Lower lobe of right lung (tissue), 2 donors: ENCODE results near the gene RNF207. TPM values are rescaled to one million over a fixed set of nuclear protein-coding genes. Genes with fewer than 3 reads are reported as not detected.
"Not testable (repeated sequence)": the region's sequence is repeated elsewhere in the genome, so short reads cannot be mapped to it uniquely, and the experiment has no call there.

Source experiments
- ATAC-seq, 2 donors: fragments of 200-7000 bp; cut with Tn5 transposase; one replicate each; pipeline ENCODE4 v1.9.1; 2020 to 2022; ENCODE audit warnings: mild to moderate bottlenecking in 2 of 2, moderate library complexity in 2 of 2
- DNase-seq: peaks from one replicate; pipeline ENCODE4 v3.0.0-alpha.2; 2020
- H3K27ac ChIP-seq: fragments of 200-600 bp; one replicate; pipeline ENCODE4 v1.8.0; 2022
- H3K27me3 ChIP-seq: fragments of 200-600 bp; one replicate; pipeline ENCODE4 v1.8.0; 2022; ENCODE audit warnings: low read depth
- H3K36me3 ChIP-seq: fragments of 200-600 bp; one replicate; pipeline ENCODE4 v1.8.0; 2022; ENCODE audit warnings: mild to moderate bottlenecking
- H3K4me1 ChIP-seq: fragments of 200-600 bp; one replicate; pipeline ENCODE4 v1.8.0; 2022
- H3K4me3 ChIP-seq: fragments of 200-600 bp; one replicate; pipeline ENCODE4 v1.8.0; 2022; ENCODE audit warnings: mild to moderate bottlenecking
- H3K9me3 ChIP-seq: fragments of 200-600 bp; one replicate; pipeline ENCODE4 v1.8.0; 2022
- intact Hi-C: fragments of 100-400 bp; cut with DNase I; formaldehyde crosslinking; loops from one replicate; pipeline ENCODE4 v1.11.0; 2022
- total RNA-seq: library from RNA; stranded (reverse); fragmentation: NEBNext Ultra II Directional; extraction: Animal tissue kit (Norgen Biotek cat#: 25700); gene quantifications from one replicate; pipeline ENCODE4 v1.2.1, GENCODE V29; 2021
- TF ChIP-seq, protein P1 (sequence below): fragments of 200-600 bp; IDR thresholded peaks from one replicate; pipeline ENCODE4 v1.8.0; 2022; ENCODE audit warnings: antibody characterized with exemption, mild to moderate bottlenecking
- donor health status: DM: no; HTN: yes; CAD: no; lungs with severe emphysema.

The RNF207 gene
- total RNA-seq, 1 donor from 2014 or later, result 14.0 TPM

DNA sequence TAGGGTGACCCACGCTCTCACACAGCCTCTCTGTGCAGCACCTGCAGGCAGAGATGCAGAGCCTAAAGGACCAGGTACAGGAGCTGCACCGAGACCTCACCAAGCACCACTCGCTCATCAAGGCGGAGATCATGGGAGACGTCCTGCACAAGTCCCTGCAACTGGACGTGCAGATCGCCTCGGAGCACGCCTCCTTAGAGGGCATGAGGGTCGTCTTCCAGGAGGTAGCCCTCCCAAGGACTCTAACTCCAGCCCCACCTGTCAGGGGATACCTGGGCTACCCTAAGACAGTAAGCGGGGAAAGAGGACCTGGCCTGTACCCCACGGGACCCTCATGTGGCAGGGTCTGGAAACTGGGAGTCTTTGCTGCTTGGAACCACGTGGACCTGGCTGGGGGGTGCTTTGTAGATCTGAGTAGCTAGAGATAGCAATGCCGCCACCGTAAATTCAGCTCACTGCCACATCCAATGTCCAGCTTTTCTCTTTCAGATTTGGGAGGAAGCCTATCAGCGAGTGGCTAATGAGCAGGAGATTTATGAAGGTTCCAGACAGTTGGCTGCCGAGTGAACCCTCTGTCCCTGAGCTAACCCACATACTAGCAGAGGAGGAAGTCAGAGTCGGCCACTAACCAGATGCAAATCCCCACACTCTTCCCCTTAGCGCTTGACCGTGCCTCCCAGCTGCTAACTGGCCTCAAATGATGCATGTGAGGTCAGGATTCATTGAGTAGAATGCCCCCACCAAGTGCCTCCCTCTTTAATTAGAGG, 6.5 kb downstream of the RNF207 start:
- H3K27ac ChIP-seq, result no peak overlapping the region
- DNase-seq (no peak), ATAC-seq (no peak)
- no peaks in the 10 kb centered on the region for H3K9me3 ChIP-seq
- H3K36me3 ChIP-seq, result no peaks in the 10 kb centered on the region
- peaks cover 9% of the 10 kb centered on the region for H3K27me3 ChIP-seq
- TF ChIP-seq, protein P1, sequence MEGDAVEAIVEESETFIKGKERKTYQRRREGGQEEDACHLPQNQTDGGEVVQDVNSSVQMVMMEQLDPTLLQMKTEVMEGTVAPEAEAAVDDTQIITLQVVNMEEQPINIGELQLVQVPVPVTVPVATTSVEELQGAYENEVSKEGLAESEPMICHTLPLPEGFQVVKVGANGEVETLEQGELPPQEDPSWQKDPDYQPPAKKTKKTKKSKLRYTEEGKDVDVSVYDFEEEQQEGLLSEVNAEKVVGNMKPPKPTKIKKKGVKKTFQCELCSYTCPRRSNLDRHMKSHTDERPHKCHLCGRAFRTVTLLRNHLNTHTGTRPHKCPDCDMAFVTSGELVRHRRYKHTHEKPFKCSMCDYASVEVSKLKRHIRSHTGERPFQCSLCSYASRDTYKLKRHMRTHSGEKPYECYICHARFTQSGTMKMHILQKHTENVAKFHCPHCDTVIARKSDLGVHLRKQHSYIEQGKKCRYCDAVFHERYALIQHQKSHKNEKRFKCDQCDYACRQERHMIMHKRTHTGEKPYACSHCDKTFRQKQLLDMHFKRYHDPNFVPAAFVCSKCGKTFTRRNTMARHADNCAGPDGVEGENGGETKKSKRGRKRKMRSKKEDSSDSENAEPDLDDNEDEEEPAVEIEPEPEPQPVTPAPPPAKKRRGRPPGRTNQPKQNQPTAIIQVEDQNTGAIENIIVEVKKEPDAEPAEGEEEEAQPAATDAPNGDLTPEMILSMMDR, result no peak
- no peak overlapping the region for H3K4me3 ChIP-seq
- H3K4me1 ChIP-seq, result peaks cover 14% of the 10 kb centered on the region
- intact Hi-C loops, result no loop called here

DNA sequence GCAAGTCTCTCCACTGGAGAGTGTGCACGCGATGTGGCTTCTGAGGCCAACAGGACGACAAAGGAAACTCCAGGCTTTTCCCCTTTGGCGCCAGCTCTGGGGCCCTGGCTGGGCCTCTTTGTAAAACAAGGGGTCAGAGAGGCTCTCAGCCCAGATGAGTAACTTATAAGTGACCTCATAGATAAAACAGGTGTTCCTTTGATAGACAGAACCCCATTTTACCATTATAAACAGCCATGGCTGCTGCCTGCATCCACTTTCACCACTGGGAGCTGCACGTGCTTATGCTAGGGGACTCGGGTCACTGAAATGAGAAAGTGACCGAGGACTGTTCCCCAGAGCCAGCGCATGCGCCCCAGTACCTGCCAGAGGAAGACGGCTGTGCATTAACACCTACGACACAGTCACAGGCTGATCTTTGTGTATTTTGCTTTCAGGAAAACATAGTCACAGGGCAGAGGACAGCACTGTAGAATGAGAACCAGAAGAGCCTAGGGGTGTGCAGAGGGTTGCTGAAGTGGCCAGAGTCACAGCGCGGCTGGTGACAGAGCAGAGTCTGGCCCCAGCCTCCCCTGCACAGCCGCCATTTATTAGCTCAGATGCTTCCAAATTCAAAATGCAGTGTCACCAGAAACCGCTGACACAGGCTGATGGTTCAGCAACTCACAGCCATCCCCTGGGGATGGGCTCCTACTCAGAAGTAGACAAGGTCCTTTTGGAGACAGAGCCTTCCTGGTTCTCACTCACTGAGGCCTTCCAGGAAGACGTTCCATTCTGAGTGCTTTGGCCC, 12.7 kb downstream of the RNF207 start:
- ATAC-seq (peak; percentile 5 to 45), DNase-seq (no peak)
- Histone ChIP-seq H3K4me3 (no peak overlapping the region), H3K9me3 (no peaks in the 10 kb centered on the region), H3K27ac (no peak overlapping the region), H3K36me3 (peaks cover 19% of the 10 kb centered on the region), H3K27me3 (no peaks in the 10 kb centered on the region), H3K4me1 (peaks cover 7% of the 10 kb centered on the region)
- TF ChIP-seq, protein P1, result no peak
- intact Hi-C loops, result no loop called here

DNA sequence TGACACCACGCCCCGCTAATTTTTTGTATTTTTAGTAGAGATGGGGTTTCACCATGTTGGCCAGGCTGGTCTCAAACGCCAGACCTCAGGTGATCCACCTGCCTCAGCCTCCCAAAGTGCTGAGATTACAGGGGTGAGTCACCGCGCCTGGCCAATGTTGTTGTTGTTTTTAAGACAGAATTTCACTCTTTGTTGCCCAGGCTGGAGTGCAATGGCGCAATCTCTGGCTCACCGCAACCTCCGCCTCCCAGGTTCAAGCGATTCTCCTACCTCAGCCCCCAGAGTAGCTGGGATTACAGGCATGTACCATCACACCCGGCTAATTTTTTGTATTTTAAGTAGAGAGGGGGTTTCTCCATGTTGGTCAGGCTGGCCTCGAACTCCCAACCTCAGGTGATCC, 13.7 kb downstream of the RNF207 start:
- H3K27me3 ChIP-seq, H3K4me1 ChIP-seq, H3K27ac ChIP-seq, H3K4me3 ChIP-seq, ATAC-seq, H3K9me3 ChIP-seq, DNase-seq, intact Hi-C loops: not testable (repeated sequence)
- peaks cover 30% of the 10 kb centered on the region for H3K36me3 ChIP-seq

DNA sequence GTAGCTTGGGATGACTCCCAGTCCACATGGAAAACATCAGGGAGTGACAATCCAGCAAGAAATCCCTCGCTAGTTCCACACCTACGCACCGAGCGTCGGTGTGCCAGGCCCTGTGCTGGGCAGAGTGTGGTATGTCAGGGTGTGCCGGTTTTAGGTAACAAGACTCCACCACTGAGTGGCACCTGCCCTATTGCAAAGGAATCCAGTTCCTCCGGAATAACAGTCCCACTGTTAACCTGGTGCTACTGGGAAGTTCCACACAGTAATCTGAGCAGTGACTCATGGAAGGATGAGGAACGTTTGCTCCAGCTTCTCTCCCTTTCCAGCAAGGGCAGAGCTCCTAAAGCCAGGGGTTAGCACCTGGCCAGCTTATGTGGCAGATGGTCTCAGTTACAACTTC, 14.3 kb downstream of the RNF207 start:
- ATAC-seq, result peak; percentile 52 to 80
- Histone ChIP-seq H3K4me3 (no peak overlapping the region), H3K27me3 (no peaks in the 10 kb centered on the region), H3K27ac (no peak overlapping the region), H3K4me1 (peaks cover 7% of the 10 kb centered on the region), H3K9me3 (no peaks in the 10 kb centered on the region), H3K36me3 (peaks cover 36% of the 10 kb centered on the region)
- no peak for DNase-seq
- TF ChIP-seq, protein P1, result no peak
- intact Hi-C loops, result no loop called here

DNA sequence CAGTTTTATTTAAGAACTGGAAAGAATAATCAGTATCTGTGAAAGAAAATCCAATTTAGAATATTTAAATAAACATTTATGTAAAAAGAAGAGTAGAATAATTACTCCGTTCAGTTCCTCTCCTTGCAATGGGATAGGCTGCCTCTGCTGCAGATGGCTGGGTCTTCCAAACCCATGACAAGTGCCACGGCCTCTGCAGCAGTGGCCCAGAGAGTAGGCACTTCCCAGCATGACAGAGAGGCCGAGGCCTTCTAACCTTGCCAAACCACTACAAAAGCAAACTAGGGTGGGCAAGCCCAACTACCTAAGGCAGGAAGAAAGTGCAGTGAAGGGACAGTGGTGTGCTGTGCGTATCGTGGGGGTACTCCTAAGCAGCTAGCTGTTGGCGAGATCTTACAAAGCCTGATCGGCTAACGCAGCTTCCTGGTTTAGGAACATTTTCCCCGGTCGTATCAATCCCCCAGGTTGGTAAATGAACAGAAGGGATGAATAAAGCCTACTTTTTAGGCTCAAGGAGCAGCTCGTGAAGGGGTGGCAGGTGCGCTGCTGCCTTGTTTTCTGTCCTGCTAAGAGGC, 15.4 kb downstream of the RNF207 start:
- no peaks in the 10 kb centered on the region for H3K9me3 ChIP-seq
- H3K4me1 ChIP-seq, result peaks cover 7% of the 10 kb centered on the region
- H3K27me3 ChIP-seq, result no peaks in the 10 kb centered on the region
- TF ChIP-seq, protein P1, result no peak
- intact Hi-C loops, result no loop called here
- H3K4me3 ChIP-seq, result no peak overlapping the region
- H3K36me3 ChIP-seq, result peaks cover 46% of the 10 kb centered on the region
- no peak overlapping the region for H3K27ac ChIP-seq
- ATAC-seq (no peak), DNase-seq (no peak)
